Neural cell (in vitro differentiated cells): ENCODE data around the gene EXOC6B. TPM values are rescaled to one million over a fixed set of nuclear protein-coding genes. Genes with fewer than 3 reads are reported as not detected.

Experiments
- H2AFZ ChIP-seq: fragments of 200-600, 300-800 bp; sonication (generic), shearing (Covaris generic); 2 replicates; pipeline ENCODE4 v1.6.0; 2014; ENCODE audit warnings: low read depth, mild to moderate bottlenecking, antibody characterized with exemption, low read length, moderate library complexity
- H3F3A ChIP-seq: fragments of 200-600 bp; shearing (Covaris generic); 2 replicates; pipeline ENCODE4 v1.6.1; 2016; ENCODE audit warnings: mild to moderate bottlenecking, moderate library complexity, mixed read lengths, antibody characterized with exemption, low read length; ENCODE audit not compliant: insufficient read depth, poor library complexity, severe bottlenecking
- H3K27ac ChIP-seq: fragments of 200-600, 300-800 bp; sonication (generic), shearing (Covaris generic); 2 replicates; pipeline ENCODE4 v1.5.1; 2014; ENCODE audit warnings: mild to moderate bottlenecking, low read length, moderate library complexity
- H3K27me3 ChIP-seq: fragments of 300-800, 200-600 bp; sonication (generic), shearing (Covaris generic); 2 replicates; pipeline ENCODE4 v1.6.0; 2014; ENCODE audit warnings: mild to moderate bottlenecking, low read depth, low read length, moderate library complexity; ENCODE audit not compliant: insufficient read depth
- H3K36me3 ChIP-seq: fragments of 300-800, 200-600 bp; sonication (generic), shearing (Covaris generic); 2 replicates; pipeline ENCODE4 v1.5.1; 2014; ENCODE audit warnings: mild to moderate bottlenecking, antibody characterized with exemption, low read length, moderate library complexity; ENCODE audit not compliant: insufficient read depth
- H3K4me2 ChIP-seq: fragments of 300-800, 200-600 bp; sonication (generic), shearing (Covaris generic); 2 replicates; pipeline ENCODE4 v1.6.0; 2014; ENCODE audit warnings: mild to moderate bottlenecking, low read length
- H3K4me3 ChIP-seq: fragments of 300-800, 200-600 bp; sonication (generic), shearing (Covaris generic); 2 replicates; pipeline ENCODE4 v1.5.1; 2014; ENCODE audit warnings: mild to moderate bottlenecking, low read length, moderate library complexity
- H3K79me2 ChIP-seq: fragments of 200-600 bp; shearing (Covaris generic); replicated peaks from 2 replicates; pipeline ENCODE4 v1.6.0; 2014; ENCODE audit warnings: mild to moderate bottlenecking, low read length, moderate library complexity; ENCODE audit not compliant: insufficient read depth
- H3K9ac ChIP-seq: fragments of 300-800, 200-600 bp; sonication (generic), shearing (Covaris generic); 2 replicates; pipeline ENCODE4 v1.6.1; 2016; ENCODE audit warnings: mild to moderate bottlenecking, low read length, mixed read lengths
- H3K9me2 ChIP-seq: fragments of 200-600 bp; shearing (Covaris generic); 2 replicates; pipeline ENCODE4 v1.6.1; 2016; ENCODE audit warnings: mild to moderate bottlenecking, low read length, mixed read lengths; ENCODE audit not compliant: insufficient read depth
- H3K9me3 ChIP-seq: fragments of 200-600, 300-800 bp; sonication (generic), shearing (Covaris generic); 2 replicates; pipeline ENCODE4 v1.6.1; 2016; ENCODE audit warnings: mild to moderate bottlenecking, mixed run types, low read length, moderate library complexity, mixed read lengths
- H4K20me1 ChIP-seq: fragments of 200-600 bp; shearing (Covaris generic); 2 replicates; pipeline ENCODE4 v1.6.1; 2016; ENCODE audit warnings: mild to moderate bottlenecking, mixed run types; ENCODE audit not compliant: insufficient read depth
- EP300 ChIP-seq: fragments of 450-650 bp; conservative IDR thresholded peaks from 2 replicates; pipeline ENCODE4 v1.6.1; 2014; ENCODE audit warnings: antibody characterized with exemption, mild to moderate bottlenecking, moderate library complexity; ENCODE audit not compliant: poor library complexity, severe bottlenecking
- EZH2 ChIP-seq: fragments of 200-600, 300-800 bp; shearing (Covaris generic), sonication (generic); IDR thresholded peaks from 2 replicates; pipeline ENCODE4 v1.6.1; 2014; ENCODE audit warnings: antibody characterized with exemption, low read length, borderline replicate concordance, mild to moderate bottlenecking; ENCODE audit not compliant: insufficient read depth, poor library complexity, severe bottlenecking
- MXI1 ChIP-seq: fragments of 450-650 bp; conservative IDR thresholded peaks from 2 replicates; pipeline ENCODE4 v1.6.1; 2014; ENCODE audit warnings: antibody characterized with exemption, mild to moderate bottlenecking; ENCODE audit not compliant: poor library complexity, severe bottlenecking
- POLR2AphosphoS5 ChIP-seq: IDR thresholded peaks from 2 replicates; pipeline ENCODE4 v1.6.1; 2012
- RAD21 ChIP-seq: fragments of 450-650 bp; conservative IDR thresholded peaks from 2 replicates; pipeline ENCODE4 v1.6.1; 2014; ENCODE audit warnings: antibody characterized with exemption, mild to moderate bottlenecking, moderate library complexity
- SMC3 ChIP-seq: fragments of 450-650 bp; conservative IDR thresholded peaks from 2 replicates; pipeline ENCODE4 v1.6.1; 2014; ENCODE audit warnings: antibody characterized with exemption, mild to moderate bottlenecking, moderate library complexity; ENCODE audit not compliant: poor library complexity
- TAF1 ChIP-seq: IDR thresholded peaks from 2 replicates; pipeline ENCODE4 v1.6.1; 2012; ENCODE audit warnings: low read depth
- polyA plus RNA-seq: library from polyadenylated mRNA; depleted of rRNA; stranded (reverse); fragments of >200 nt; gene quantifications from 2 replicates; pipeline ENCODE4 v1.2.3, GENCODE V29; 2014
- TF ChIP-seq, protein P1 (sequence below): IDR thresholded peaks from 2 replicates; pipeline ENCODE4 v1.6.1; 2012; ENCODE audit warnings: borderline replicate concordance
- TF ChIP-seq, protein P2 (sequence below): fragments of 450-650 bp; IDR thresholded peaks from 2 replicates; pipeline ENCODE4 v1.5.1; 2014; ENCODE audit warnings: antibody characterized with exemption, mild to moderate bottlenecking, moderate library complexity; ENCODE audit not compliant: poor library complexity, severe bottlenecking

The EXOC6B gene
- polyA plus RNA-seq, 1 donor from 2014 or later = 23.4 TPM

DNA sequence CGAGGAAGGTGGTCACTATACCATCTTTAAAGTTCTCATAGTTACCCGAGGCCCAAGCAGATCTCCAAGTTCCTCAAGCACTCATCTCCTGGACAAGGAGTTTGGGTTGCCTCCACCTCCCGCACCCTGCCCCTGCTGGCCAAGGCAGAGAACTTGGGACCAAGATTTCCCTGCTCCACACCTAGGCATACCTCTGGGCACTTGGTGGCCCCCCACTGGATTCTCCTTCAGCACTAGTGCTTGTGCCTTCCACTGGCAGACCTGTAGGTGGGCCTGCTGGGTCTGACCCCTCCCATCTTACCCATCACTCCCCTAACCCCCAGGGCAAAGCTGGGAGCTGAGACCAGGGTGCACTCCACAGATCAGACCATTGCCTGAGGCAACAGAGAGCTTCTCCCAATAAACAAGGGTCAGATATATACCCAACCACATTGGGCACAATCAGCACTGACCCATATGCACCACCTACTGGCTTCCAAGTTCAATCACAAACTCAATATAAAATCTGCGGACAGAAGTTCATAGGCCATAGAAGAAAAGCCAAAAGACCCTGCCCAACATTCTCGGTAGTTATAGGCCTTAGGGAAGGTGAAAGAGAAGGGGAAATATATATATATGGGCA lies 244.2 kb downstream of the EXOC6B start:
- Histone ChIP-seq H3K9ac (no peak overlapping the region), H3K4me3 (no peak overlapping the region), H3K4me2 (no peak overlapping the region), H3K79me2 (peaks cover 3% of the 10 kb centered on the region), H3K9me3 (no peaks in the 10 kb centered on the region), H4K20me1 (no peaks in the 10 kb centered on the region), H3K27me3 (no peaks in the 10 kb centered on the region), H3F3A (no peaks in the 10 kb centered on the region), H3K9me2 (no peaks in the 10 kb centered on the region), H3K27ac (no peak overlapping the region), H3K36me3 (no peaks in the 10 kb centered on the region), H2AFZ (no peak overlapping the region)
- TF ChIP-seq POLR2AphosphoS5 (no peak), SMC3 (no peak), EZH2 (no peak), EP300 (no peak), TAF1 (no peak), RAD21 (no peak), MXI1 (no peak)
- TF ChIP-seq, protein P1, sequence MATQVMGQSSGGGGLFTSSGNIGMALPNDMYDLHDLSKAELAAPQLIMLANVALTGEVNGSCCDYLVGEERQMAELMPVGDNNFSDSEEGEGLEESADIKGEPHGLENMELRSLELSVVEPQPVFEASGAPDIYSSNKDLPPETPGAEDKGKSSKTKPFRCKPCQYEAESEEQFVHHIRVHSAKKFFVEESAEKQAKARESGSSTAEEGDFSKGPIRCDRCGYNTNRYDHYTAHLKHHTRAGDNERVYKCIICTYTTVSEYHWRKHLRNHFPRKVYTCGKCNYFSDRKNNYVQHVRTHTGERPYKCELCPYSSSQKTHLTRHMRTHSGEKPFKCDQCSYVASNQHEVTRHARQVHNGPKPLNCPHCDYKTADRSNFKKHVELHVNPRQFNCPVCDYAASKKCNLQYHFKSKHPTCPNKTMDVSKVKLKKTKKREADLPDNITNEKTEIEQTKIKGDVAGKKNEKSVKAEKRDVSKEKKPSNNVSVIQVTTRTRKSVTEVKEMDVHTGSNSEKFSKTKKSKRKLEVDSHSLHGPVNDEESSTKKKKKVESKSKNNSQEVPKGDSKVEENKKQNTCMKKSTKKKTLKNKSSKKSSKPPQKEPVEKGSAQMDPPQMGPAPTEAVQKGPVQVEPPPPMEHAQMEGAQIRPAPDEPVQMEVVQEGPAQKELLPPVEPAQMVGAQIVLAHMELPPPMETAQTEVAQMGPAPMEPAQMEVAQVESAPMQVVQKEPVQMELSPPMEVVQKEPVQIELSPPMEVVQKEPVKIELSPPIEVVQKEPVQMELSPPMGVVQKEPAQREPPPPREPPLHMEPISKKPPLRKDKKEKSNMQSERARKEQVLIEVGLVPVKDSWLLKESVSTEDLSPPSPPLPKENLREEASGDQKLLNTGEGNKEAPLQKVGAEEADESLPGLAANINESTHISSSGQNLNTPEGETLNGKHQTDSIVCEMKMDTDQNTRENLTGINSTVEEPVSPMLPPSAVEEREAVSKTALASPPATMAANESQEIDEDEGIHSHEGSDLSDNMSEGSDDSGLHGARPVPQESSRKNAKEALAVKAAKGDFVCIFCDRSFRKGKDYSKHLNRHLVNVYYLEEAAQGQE = no peak
- TF ChIP-seq, protein P2, sequence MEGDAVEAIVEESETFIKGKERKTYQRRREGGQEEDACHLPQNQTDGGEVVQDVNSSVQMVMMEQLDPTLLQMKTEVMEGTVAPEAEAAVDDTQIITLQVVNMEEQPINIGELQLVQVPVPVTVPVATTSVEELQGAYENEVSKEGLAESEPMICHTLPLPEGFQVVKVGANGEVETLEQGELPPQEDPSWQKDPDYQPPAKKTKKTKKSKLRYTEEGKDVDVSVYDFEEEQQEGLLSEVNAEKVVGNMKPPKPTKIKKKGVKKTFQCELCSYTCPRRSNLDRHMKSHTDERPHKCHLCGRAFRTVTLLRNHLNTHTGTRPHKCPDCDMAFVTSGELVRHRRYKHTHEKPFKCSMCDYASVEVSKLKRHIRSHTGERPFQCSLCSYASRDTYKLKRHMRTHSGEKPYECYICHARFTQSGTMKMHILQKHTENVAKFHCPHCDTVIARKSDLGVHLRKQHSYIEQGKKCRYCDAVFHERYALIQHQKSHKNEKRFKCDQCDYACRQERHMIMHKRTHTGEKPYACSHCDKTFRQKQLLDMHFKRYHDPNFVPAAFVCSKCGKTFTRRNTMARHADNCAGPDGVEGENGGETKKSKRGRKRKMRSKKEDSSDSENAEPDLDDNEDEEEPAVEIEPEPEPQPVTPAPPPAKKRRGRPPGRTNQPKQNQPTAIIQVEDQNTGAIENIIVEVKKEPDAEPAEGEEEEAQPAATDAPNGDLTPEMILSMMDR = no peak

GRCh38 chr2:72579591-72580180 lies 246.1 kb downstream of the EXOC6B start:
- Histone ChIP-seq H2AFZ (no peak overlapping the region), H3F3A (no peaks in the 10 kb centered on the region), H3K79me2 (peaks cover 8% of the 10 kb centered on the region), H3K9me2 (no peaks in the 10 kb centered on the region), H3K27me3 (no peaks in the 10 kb centered on the region), H3K27ac (no peak overlapping the region), H4K20me1 (no peaks in the 10 kb centered on the region), H3K9ac (no peak overlapping the region), H3K4me3 (no peak overlapping the region), H3K4me2 (no peak overlapping the region), H3K36me3 (no peaks in the 10 kb centered on the region), H3K9me3 (no peaks in the 10 kb centered on the region)
- no peak for TF ChIP-seq EP300
- TF ChIP-seq, protein P1 = no peak
- TF ChIP-seq EZH2 = no peak
- TF ChIP-seq, protein P2 = peak; percentile 77
- TF ChIP-seq MXI1 = no peak
- TF ChIP-seq RAD21 = peak; percentile 82
- TF ChIP-seq TAF1 = no peak
- TF ChIP-seq POLR2AphosphoS5 = no peak
- peak; percentile 76 for TF ChIP-seq SMC3
